Measurements from ENCODE around the gene GTF2H3.
A peak's percentile ranks its signal among the peaks of the same experiment; 100 is the strongest.

Gene GTF2H3

GRCh38 chr12:123614531-123614930 lies 19.1 kb upstream of the GTF2H3 start:
- TF ChIP-seq CTCF (IDR thresholded peaks at IDR 0.05; ENCODE audit: control insufficient read depth, insufficient read depth, low read depth, low read length, missing control alignments), result no peak
- no peak overlapping the region for H3K4me3 ChIP-seq (ENCODE audit: control insufficient read depth, low read depth, low read length)
- DNase-seq (ENCODE audit: low read depth), result peak; percentile 33

GRCh38 chr12:123617144-123617543 lies 16.5 kb upstream of the GTF2H3 start:
- no peak overlapping the region for H3K4me3 ChIP-seq (ENCODE audit: control insufficient read depth, low read depth, low read length)
- no peak for DNase-seq (ENCODE audit: low read depth)
- TF ChIP-seq CTCF (IDR thresholded peaks at IDR 0.05; ENCODE audit: control insufficient read depth, insufficient read depth, low read depth, low read length, missing control alignments), result no peak

- H3K4me3 ChIP-seq (ENCODE audit: control insufficient read depth, low read depth, low read length), result no peak overlapping the region
- no peak for TF ChIP-seq CTCF (IDR thresholded peaks at IDR 0.05; ENCODE audit: control insufficient read depth, insufficient read depth, low read depth, low read length, missing control alignments)
- no peak for DNase-seq (ENCODE audit: low read depth)
Measured at GRCh38 chr12:123617580-123617979, 16.0 kb upstream of the GTF2H3 start.

- H3K4me3 ChIP-seq (ENCODE audit: control insufficient read depth, low read depth, low read length), result no peak overlapping the region
- DNase-seq (ENCODE audit: low read depth), result no peak
- no peak for TF ChIP-seq CTCF (IDR thresholded peaks at IDR 0.05; ENCODE audit: control insufficient read depth, insufficient read depth, low read depth, low read length, missing control alignments)
Measured at GRCh38 chr12:123621101-123621500, 12.5 kb upstream of the GTF2H3 start.

- no peak for DNase-seq (ENCODE audit: low read depth)
- H3K4me3 ChIP-seq (ENCODE audit: control insufficient read depth, low read depth, low read length), result no peak overlapping the region
- no peak for TF ChIP-seq CTCF (IDR thresholded peaks at IDR 0.05; ENCODE audit: control insufficient read depth, insufficient read depth, low read depth, low read length, missing control alignments)
Measured at GRCh38 chr12:123621619-123622530, 11.8 kb upstream of the GTF2H3 start.

GRCh38 chr12:123634142-123634561 lies 523 bp downstream of the GTF2H3 start:
- peak overlapping the region; percentile 65 for H3K4me3 ChIP-seq (ENCODE audit: control insufficient read depth, low read depth, low read length)
- DNase-seq (ENCODE audit: low read depth), result no peak
- no peak for TF ChIP-seq CTCF (IDR thresholded peaks at IDR 0.05; ENCODE audit: control insufficient read depth, insufficient read depth, low read depth, low read length, missing control alignments)

Measured in AG09309 (cell line).